Kasumi-1 (cell line): ENCODE measurements around the gene CCDC14.
"Not testable (repeated sequence)": the region's sequence is repeated elsewhere in the genome, so short reads cannot be mapped to it uniquely, and the experiment has no call there.

Experiments
- DNase-seq, 2 experiments: peaks; one replicate each; lab custom pipeline; 2025; lab: John Stamatoyannopoulos, UW

Gene CCDC14

GRCh38 chr3:123967260-123967659, 6.2 kb upstream of the CCDC14 start:
- DNase-seq = not testable (repeated sequence)

DNA sequence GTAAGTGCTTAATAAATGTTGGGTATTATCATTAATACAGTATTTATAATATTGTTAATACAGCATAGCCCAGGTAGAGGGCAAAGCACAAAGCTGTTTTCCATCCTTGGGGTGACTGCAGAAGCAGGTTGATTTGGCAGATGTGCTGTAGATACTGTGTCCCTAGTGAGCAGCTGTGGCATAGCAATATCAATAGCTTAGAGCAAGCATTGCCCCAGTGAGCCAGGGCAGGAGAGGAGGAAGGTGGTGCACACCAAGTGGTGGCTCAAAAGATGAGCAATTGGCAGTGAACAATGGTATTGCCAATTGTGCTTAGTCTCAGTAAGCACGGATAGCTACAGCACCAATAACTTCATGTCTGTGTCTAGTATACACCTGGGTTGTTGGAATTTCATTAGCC, 5.8 kb upstream of the CCDC14 start:
- DNase-seq = not testable (repeated sequence)

- not testable (repeated sequence) for DNase-seq
Observed at GRCh38 chr3:123964793-123965192, 3.8 kb upstream of the CCDC14 start.

DNA sequence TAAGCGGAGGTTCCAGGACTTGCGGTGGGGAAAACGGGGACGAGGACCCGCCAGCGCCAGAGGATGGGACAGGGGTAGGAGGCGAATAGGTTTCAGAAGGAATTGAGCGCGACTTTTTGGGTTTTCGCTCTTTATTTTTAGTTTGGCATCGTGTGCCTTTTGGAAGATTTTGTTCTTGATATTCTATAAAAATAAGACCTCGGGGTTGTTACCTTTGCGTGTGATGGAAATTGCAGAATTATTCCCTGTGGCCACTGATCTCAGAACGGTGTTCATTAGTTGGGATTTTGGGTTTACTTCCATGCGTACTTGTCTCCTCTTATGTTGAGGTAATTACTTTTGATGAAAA, 453 bp upstream of the CCDC14 start:
- DNase-seq = no peak

- DNase-seq = no peak
Observed at GRCh38 chr3:123953735-123954134, 7.3 kb downstream of the CCDC14 start.

DNA sequence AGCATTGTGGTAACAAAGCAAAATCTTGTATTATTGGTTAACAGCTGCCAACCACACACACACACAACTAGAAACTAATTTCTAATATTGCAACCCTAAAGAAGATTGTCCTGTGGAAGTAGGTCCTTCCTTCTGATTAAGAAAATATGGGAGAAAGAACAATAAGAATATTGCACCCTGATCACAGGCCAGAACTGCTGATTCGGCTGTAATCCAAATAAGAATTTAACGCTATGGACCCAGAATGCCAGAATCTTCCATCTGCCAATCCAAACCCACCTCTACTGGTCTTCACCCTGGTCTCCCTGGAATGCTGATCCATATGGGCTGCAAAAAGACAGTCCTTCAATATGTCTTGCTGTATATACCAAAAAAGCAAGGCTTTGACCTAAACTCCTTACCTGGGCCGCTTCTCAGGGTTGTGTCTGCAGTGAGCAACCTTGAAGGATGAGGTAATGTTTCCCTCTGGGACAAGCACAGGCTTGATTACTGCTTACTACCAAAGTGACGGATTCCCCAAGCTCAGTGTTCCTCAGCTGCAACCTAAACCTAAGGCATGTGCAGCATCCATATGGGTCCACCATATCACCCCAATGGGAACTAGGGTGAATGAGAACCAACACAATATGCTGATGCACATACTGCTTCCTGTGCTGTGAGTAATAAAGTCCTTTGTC, 8.0 kb downstream of the CCDC14 start:
- no peak for DNase-seq

DNA sequence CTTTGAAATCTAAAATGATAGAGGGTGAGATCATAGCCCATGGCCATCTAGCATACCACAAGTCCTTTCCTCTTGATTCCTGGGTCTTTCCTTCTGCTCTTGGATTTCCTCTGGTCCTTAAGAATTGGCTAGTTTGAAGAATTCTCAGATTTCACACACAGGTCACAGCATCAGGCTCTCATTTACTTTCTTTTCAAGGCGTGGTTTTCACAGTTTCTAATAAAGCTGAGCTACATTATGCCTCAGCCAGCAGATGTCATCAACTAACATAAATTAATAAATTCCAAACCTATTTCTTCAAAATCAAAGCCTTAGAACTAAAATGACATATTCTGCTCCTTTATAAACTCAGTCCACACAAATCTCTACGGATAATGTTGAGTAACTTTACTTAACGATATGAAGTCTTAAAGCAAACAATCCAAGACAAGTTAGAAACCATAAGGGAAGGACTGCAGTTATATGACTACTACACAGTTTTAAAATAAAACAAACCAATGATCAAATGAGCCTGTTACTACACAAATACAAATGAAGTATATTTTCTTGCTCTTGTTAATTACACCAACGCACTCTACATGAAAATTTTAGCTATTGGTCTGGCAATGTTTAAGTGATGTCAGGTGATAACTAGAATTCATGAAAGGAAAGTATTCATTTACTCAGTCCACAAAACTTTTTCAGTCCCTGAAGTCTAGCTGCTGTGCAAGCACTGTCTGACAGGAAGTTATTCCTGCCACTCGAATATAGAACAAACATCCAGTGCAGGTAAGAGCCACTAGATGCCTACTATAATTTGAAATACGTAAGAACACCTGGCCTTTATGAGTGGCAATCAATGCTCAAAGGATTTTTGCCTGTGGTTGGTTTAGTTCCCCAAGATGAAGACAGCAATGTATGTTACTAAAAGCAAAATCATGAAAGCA, 9.2 kb downstream of the CCDC14 start:
- no peak for DNase-seq

DNA sequence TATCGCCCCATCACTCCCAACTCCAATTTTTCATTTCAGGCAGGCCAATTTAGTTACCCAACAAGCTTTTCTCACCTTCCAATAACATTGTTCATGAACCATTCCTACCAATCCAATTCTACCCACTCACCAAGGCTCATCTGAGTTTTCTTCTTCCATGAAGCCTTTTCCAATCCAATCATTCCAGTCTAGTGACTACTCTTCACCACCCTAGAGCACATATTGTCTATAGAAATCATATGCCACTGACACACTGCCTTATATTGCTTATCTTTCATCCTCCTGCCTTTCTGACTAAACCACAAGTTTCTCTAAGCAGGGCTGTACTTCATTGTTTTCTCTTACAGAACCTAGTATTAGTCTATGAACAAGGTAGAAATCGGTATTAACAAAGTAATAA, 11.4 kb downstream of the CCDC14 start:
- DNase-seq = no peak

DNA sequence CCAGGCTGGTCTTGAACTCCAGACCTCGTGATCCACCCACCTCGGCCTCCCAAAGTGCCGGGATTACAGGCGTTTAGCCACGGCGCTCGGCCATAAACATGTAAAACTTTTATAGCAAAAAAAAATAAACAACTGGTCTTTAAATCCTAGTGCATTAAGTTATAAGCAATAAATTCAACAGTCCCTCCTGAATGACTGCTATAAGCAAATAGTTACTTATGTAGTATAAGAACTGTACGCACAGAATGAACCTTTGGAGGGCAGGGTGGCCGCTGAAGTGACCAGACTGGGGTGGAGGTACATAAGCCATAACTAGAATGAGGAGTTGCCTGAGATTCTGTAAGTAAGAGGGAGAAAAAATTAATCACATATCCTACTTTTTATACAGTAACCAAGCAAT, 12.6 kb downstream of the CCDC14 start:
- DNase-seq = no peak

- DNase-seq = no peak
Observed at GRCh38 chr3:123947482-123947881, 13.5 kb downstream of the CCDC14 start.

DNA sequence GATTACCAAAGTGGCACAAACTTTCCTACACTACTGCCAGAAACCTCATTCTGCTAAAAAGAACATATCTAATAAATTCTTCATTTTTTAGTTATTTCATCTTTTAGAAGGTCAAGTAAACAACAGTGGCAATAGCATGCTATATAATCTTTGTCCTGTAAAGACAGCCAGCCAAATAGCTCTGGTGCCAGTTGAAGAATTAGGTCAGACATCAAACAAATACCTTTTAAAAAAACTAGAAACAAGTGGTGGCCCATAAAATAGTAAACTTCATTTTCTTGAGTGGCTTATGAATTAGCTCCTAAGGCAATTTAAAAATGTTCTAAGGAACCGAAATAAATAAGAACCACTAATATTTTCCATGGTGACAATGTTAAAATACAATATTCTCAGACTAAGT, 19.5 kb downstream of the CCDC14 start:
- no peak for DNase-seq

GRCh38 chr3:123941121-123941520, 19.9 kb downstream of the CCDC14 start:
- DNase-seq = peak; percentile 9 to 10

DNA sequence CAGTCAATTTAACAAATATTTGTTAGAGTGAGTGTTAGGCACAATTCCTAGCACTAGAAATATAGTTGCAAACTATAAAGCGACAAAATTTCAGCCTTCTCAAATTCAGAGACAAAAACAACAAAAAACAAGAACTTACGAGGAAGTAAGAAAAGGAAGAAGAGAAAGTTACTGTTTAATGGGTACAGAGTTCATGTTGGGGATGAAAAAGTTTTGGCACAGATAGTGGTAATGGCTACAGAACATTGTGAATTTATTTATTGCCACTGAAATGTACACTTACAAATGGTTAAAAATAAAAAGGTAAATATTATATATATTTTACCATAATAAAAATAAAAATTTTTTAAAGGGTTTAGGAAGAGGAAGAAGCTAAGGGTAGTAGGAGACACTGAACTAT, 21.3 kb downstream of the CCDC14 start:
- no peak for DNase-seq

GRCh38 chr3:123936400-123936799, 24.6 kb downstream of the CCDC14 start:
- DNase-seq = no peak

GRCh38 chr3:123935830-123936229, 25.2 kb downstream of the CCDC14 start:
- no peak for DNase-seq

DNA sequence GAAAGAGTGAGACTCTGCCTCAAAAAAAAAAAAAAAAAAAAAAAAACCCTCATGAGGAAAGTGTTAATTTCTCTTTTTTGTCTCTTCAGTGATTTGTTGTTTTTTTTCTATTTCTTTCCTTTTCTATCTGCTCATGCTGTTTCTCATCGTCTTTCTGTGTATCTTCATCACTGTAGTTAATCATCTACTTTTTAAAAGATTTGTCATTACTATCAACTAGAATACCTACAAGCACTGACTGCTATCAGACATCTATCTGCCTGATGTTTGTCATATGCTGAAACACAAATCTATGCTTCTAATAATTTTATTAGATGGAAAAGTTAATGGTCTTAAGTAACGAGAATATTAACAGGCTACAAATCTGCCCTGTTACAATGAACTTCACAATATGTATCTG, 26.8 kb downstream of the CCDC14 start:
- DNase-seq = no peak

- no peak for DNase-seq
Observed at GRCh38 chr3:123930445-123930844, 30.6 kb downstream of the CCDC14 start.

DNA sequence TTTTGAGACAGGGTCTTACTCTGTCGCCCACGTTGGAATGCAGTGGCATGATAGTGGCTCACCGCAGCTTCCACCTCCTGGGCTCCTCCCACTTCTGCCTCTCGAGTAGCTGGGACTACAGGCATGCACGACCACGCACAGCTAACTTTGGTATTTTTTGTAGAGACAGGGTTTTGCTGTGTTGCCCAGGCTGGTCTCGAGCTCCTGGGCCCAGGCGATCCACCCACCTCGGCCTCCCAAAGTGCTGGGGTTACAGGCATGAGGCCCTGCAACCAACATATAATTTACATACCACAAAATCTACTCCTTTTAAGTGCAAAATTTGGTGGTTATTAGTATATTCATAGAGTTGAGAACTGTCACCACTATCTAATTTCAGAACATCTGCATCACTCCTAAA, 31.7 kb downstream of the CCDC14 start:
- DNase-seq = no peak

DNA sequence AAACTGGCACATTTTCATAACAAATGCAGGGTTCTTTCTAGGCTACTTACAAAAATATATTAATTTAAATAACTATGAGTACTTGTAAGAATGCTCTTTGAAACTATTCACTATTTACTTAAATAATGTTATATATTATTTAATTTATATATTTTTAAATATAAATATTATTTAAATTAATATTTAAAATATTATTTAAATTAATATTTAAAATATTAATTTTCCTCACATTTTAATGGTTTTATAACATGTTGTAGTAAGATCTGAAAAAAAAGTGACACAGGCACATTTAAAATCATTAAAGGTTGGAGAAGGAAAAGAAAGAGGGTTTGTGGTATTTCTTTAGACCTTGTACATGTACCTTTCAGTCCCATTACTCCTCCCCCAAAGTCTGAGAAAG, 34.6 kb downstream of the CCDC14 start:
- no peak for DNase-seq

DNA sequence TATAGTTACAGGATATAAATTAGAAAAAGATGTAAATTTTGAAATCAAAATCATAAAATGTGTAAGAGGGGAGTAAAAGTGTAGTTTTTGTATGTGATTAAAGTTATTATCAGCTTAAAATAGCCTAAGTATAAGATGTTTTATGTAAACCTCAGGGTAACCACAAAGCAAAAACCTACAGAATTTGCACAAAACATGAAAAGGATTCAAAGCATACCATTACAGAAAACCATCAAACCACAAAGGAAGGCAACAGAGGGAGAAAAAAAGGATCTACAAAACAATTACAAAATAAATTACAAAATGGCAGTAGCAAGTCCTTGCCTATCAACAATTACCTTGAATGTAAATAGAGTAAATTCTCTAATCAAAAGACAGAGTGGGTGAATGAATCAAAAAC, 40.2 kb downstream of the CCDC14 start:
- DNase-seq = no peak

GRCh38 chr3:123920383-123920782, 40.6 kb downstream of the CCDC14 start:
- DNase-seq = no peak

DNA sequence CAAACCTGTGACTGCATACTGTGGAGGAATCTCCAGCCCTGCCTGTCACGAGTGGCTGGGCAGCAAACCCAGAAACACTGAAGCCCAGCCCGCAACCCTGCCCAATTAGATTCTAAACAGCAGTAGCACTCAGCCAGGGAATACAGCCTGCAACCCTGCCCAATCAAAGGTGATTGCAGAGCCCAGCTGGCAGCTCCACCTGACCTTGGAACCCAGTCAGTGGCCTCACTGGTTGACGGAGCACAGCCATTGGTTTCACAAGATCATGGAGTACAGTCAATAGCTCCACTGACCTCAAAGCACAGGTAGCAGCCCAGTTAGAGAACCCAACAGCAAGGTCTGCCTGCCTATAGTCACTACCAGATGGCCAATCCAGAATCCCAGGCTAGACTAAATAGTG, 41.7 kb downstream of the CCDC14 start:
- DNase-seq = no peak

GRCh38 chr3:123914829-123915228, 46.2 kb downstream of the CCDC14 start:
- DNase-seq = no peak

DNA sequence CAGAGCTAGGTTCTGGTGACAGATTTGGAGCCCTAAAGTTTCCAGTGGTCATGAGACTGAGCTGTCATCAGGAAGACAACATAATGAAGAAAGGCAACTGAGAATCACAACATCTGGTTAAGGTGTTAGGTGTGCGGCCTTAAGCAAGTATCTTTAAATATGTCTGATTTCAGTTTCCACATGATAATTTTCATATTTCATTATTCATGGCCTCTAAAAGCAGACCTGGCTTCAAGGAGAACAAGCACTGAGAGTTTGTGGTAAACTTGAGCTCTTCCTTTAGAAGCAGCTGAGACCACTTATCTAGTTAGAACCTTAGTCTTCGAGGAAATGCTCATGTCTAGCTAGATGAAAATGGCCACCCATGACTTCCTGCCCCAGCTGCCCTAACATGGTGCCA, 51.2 kb downstream of the CCDC14 start:
- DNase-seq = no peak
